ENCODE results near the gene CEBPZOS. TPM values are rescaled to one million over a fixed set of nuclear protein-coding genes. Genes with fewer than 3 reads are reported as not detected.

CEBPZOS gene
- total and polyA plus RNA-seq, 5 experiments from 2014 or later = 42.3 to 45.4 (median 43.8) TPM

DNA sequence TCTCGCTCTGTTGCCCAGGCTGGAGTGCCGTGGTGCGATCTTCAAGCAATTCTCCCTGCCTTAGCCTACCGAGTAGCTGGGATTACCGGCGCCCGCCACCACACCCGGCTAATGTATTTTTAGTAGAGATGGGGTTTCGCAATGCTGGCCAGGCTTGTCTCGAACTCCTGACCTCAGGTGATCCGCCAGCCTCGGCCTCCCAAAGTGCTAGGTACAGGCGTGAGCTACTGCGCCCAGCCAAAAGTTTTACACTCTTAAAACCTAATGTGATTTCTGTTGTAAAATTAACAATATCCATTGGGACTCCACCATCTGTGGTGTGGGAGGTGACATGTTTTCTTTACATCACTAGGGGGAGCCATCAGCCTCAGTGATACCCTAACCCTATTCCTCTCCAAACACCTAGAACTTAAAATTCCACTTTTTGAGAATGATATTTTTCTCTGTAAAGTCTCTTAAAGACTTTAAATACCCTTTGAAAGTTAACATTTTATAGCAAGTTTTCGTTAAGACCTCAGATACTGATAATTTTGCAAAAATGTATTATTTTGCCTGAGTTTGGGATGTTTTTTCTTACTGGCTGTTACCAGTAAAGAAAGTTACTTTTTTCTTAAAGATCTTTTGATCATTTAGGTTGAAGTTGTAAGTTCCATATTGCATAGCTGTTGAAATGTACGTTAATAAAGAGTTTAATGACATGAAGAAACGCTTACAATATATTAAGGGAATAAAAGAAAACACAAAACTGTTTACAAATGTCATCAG is 27.9 kb upstream of the CEBPZOS start:
- POLR2A ChIA-PET = interaction anchor here (2.0 kb wide), 1 partner anchor 12 kb away, joined by 7 read pairs; the partner anchor contains the start of gene EIF2AK2
- no peak overlapping the region for H3K4me3 Mint-ChIP-seq
- H3K36me3 Mint-ChIP-seq = peaks cover 0 to 6% (median 3%) of the 10 kb centered on the region in 3 donors
- H3K4me1 Mint-ChIP-seq = no peaks in the 10 kb centered on the region
- ATAC-seq (peak; percentile 78 to 82), DNase-seq (peak in 5 of 10 donors; percentile 10 to 44 (median 36))
- no peaks in the 10 kb centered on the region for H3K27me3 Mint-ChIP-seq
- peaks cover 3 to 22% (median 16%) of the 10 kb centered on the region in 9 donors for H3K9me3 Mint-ChIP-seq
- peak overlapping the region in 1 of 10 donors; percentile 58 for H3K27ac Mint-ChIP-seq

DNA sequence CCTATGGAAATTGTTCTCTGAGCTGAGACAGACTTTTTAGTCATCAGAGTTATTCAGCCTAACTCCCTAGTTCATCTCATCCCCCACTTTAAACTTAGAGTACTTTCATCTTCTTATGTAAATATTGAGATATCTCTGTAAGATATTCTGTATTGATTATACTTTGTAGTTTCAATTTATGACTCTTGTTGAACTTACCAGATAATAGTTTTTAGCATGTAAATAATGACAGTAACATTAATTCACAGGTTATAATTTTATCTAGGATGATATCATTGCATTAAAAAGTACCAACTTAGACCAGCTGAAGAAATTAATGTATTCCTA is 24.7 kb upstream of the CEBPZOS start:
- Mint-ChIP-seq H3K4me3 (no peak overlapping the region), H3K4me1 (no peaks in the 10 kb centered on the region), H3K9me3 (peaks cover 0 to 1% (median 0%) of the 10 kb centered on the region in 9 donors), H3K27ac (no peak overlapping the region), H3K36me3 (no peaks in the 10 kb centered on the region), H3K27me3 (peaks cover 0 to under 1% (median 0%) of the 10 kb centered on the region in 5 donors)
- POLR2A ChIA-PET = no interaction called here
- no peak for ATAC-seq
- no peak for DNase-seq

DNA sequence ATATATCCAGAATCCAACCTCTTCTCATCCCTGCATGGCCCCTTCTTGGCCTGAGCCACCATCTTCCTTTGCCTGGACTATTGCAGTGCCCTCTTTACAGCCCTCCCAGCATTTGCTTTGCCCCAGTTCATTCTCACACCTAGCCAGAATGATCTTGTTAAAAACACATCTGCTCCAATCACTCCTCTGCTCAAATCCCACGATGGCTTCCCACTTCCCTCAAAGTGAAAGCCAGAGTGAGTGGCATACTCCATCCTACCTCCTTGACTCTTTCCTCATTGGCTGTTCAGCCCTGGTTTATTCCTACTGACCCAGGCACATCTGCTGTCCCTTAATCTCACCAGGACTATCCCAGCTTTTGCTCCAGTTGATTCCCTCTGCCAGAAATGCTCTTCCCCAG is 22.6 kb upstream of the CEBPZOS start:
- DNase-seq (no peak), ATAC-seq (no peak)
- H3K4me1 Mint-ChIP-seq = no peaks in the 10 kb centered on the region
- H3K27ac Mint-ChIP-seq = no peak overlapping the region
- H3K4me3 Mint-ChIP-seq = no peak overlapping the region
- POLR2A ChIA-PET = no interaction called here
- H3K27me3 Mint-ChIP-seq = peaks cover 0 to 3% (median 0%) of the 10 kb centered on the region in 5 donors
- H3K9me3 Mint-ChIP-seq = no peaks in the 10 kb centered on the region
- no peaks in the 10 kb centered on the region for H3K36me3 Mint-ChIP-seq

DNA sequence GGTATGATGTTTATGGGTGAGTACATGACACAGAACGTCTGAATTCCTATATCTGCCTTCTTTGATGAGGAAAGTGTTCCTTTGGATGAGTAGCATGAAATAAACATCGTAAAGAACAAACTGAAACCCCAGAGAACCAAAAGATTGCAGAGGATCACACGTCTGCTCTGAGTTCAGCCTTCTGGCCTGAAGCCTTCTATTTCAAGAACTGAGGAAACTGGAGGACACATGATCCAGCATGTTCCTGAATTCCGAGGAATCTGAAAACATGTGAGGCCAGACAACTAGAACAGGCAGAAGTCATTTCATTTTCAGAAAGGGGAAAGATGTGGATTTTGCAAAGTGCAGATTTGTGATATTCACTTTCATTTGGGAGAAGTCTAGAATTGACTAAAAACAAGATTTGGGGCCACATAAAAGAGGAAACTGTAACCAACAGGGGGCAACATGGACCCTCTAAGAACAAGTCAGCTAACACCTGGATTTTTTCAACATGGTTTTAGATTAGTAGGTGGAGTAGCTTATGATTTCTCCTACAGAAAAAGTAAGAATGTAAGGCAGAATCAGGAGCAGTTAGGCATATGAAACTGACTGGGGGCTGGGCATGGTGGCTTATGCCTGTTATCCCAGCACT is 16.2 kb upstream of the CEBPZOS start:
- no peaks in the 10 kb centered on the region for H3K36me3 Mint-ChIP-seq
- H3K9me3 Mint-ChIP-seq = no peaks in the 10 kb centered on the region
- H3K27me3 Mint-ChIP-seq = peaks cover 0 to 6% (median 3%) of the 10 kb centered on the region in 5 donors
- no peak for DNase-seq
- POLR2A ChIA-PET = no interaction called here
- no peak overlapping the region for H3K27ac Mint-ChIP-seq
- H3K4me3 Mint-ChIP-seq = no peak overlapping the region
- no peak for ATAC-seq
- no peaks in the 10 kb centered on the region for H3K4me1 Mint-ChIP-seq

DNA sequence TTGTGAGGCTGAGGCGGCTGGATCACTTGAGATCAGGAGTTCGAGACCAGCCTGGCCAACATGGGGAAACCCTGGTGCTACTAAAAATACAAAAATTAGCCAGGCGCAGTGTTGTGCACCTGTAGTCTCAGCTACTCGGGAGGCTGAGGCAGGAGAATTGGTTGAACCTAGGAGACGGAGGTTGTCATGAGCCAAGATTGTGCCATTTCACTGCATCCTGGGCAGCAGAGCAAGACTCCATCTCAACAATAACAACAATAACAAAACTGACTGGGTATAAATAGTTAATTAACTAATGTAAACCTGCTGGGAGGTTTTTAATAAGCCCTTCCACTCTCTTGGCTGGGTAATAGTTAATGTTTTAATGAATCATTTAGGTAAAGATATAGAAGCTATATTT is 15.7 kb upstream of the CEBPZOS start:
- no peak overlapping the region for H3K4me3 Mint-ChIP-seq
- H3K4me1 Mint-ChIP-seq = no peaks in the 10 kb centered on the region
- no peaks in the 10 kb centered on the region for H3K9me3 Mint-ChIP-seq
- peaks cover 0 to 6% (median 3%) of the 10 kb centered on the region in 5 donors for H3K27me3 Mint-ChIP-seq
- H3K27ac Mint-ChIP-seq = no peak overlapping the region
- DNase-seq (no peak), ATAC-seq (no peak)
- H3K36me3 Mint-ChIP-seq = no peaks in the 10 kb centered on the region
- POLR2A ChIA-PET = interaction anchor here (0.6 kb wide), 1 partner anchor 42 kb away, joined by 5 read pairs; no protein-coding TSS in a partner anchor

DNA sequence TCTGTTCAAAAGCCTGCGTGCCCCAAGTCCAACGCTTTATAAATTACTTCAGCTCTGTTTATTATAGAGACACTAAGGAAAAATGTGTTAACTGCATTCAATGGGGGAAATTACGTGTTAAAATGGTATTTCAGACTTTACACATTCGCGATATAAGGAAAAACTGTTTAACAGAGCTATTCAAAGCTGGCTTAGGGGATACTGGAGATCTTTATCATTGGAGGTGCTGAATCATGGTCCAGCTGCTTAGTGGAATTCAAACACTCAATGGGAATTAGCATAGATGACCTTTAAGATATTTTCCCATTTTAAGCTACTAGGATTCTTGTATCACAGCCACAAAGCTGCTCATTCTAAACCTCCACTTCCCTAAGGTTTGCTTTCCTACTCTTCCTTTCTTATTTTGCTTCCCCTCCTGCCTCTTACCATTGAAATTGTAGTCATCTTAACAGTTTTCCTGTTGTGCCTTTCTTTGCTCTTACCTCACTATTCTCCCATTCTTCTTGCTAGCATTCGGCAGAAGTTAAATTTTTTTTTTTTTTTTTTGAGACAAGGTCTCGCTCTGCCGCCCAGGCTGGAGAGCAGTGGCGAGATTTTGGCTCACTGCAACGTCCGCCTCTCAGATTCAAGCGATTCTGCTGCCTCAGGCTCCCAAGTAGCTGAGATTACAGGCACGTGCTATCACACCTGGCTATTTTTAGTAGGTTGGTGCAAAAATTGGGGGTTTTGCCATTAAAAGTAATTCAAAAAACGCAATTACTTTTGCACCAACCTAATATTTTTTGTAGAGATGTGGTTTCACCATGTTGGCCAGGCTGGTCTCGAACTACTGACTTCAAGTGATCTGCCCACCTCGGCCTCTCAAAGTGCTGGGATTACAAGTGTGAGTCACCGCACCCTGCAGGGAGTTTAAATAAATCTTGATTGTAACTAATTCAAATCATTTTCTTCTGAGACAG is 14.3 kb upstream of the CEBPZOS start:
- Mint-ChIP-seq H3K36me3 (no peaks in the 10 kb centered on the region), H3K4me3 (no peak overlapping the region), H3K4me1 (no peaks in the 10 kb centered on the region), H3K27ac (no peak overlapping the region), H3K27me3 (peaks cover 0 to 11% (median 4%) of the 10 kb centered on the region in 5 donors), H3K9me3 (no peaks in the 10 kb centered on the region)
- no peak for DNase-seq
- POLR2A ChIA-PET = no interaction called here
- no peak for ATAC-seq

DNA sequence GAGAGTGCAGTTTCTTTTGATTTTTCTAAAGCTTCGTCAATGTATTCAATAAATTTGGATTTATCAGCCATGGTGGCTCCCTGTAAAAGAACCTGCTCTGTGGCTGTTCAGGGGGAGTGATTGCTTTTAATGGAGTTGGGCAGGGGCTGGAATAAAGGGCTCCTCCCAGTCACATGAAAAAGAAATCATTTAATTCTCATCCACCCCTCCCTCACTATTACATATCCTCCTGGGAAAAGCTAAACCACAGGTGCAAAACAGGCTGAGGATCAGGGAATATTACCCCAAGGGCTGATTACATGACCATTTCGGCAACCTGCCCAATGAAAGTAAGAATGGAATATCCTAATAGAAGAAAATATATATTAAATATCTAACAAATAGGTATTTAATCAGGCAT is 7.7 kb upstream of the CEBPZOS start, which contains the start of gene SULT6B1:
Gene SULT6B1 (minus strand): TSS at position 101 of the 400 bp plus-strand sequence. CDS start 30 bp downstream, at position 71.
- Mint-ChIP-seq H3K36me3 (no peaks in the 10 kb centered on the region), H3K4me1 (no peaks in the 10 kb centered on the region), H3K27ac (no peak within 1 kb of the TSS), H3K9me3 (no peaks in the 10 kb centered on the region), H3K27me3 (peaks cover 1 to 10% (median 4%) of the 10 kb centered on the region in 5 donors), H3K4me3 (no peak within 1 kb of the TSS)
- no peak for ATAC-seq
- no peak for DNase-seq
- POLR2A ChIA-PET = no interaction called here

DNA sequence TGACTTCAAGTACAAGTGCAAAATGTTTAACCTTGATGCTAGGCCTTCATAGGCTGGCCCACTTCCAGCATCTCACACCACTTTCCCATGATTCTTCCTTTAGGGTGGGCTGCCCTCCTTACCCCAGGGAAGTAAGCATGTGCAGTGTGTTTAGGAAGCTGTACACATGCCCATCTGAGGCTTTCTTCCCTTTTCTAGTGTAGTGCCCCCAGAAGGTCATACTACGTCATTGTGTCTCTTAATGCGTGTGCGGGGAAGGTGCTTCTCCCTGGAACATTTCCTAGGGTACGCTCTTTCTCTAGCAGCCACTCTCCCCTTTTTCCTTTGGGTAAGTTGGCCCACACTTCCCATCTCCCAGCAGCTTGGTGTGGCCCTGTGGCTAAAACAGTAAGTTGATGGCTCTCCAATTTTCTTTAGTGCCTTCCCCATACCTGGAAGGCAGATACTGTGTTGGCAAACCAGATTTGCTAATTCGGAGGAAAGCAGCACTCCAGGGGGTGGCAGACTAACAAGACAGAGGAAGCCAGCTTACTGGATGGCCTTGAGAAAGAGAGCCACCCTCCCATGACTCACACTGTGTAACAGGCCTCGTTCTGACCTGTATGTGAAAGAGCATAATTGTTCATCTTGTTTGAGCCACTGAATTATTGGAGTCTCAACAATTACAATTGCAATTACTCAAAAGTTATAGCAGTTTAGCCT is 6.7 kb upstream of the CEBPZOS start:
- ATAC-seq (no peak), DNase-seq (no peak)
- Mint-ChIP-seq H3K4me3 (no peak overlapping the region), H3K27me3 (peaks cover 0 to 10% (median 4%) of the 10 kb centered on the region in 5 donors), H3K4me1 (no peaks in the 10 kb centered on the region), H3K9me3 (no peaks in the 10 kb centered on the region), H3K36me3 (no peaks in the 10 kb centered on the region), H3K27ac (no peak overlapping the region)
- POLR2A ChIA-PET = no interaction called here

DNA sequence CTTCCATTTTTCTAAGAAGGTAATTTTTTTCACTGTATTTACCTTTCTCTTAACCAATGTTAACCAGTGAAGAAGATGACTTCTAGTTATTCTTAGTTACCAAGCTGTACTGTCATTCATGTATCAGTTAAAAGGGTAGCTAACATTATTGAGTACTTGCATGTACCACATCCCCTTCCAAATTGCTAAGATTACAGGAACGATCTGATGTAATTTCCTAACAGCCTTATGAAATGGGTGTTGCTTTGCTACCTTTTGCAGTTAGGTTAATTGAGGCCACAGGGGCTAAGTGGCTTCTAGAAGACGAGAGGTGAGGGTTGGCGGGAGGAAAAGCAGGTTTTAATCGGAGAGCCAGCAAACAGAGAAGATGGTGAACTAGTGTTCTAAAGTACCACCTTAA is 6.0 kb upstream of the CEBPZOS start:
- no peaks in the 10 kb centered on the region for H3K4me1 Mint-ChIP-seq
- ATAC-seq (no peak), DNase-seq (no peak)
- POLR2A ChIA-PET = no interaction called here
- no peaks in the 10 kb centered on the region for H3K9me3 Mint-ChIP-seq
- no peaks in the 10 kb centered on the region for H3K36me3 Mint-ChIP-seq
- H3K4me3 Mint-ChIP-seq = no peak overlapping the region
- peak overlapping the region in 1 of 10 donors; percentile 60 for H3K27ac Mint-ChIP-seq
- peaks cover 0 to 10% (median 4%) of the 10 kb centered on the region in 5 donors for H3K27me3 Mint-ChIP-seq

DNA sequence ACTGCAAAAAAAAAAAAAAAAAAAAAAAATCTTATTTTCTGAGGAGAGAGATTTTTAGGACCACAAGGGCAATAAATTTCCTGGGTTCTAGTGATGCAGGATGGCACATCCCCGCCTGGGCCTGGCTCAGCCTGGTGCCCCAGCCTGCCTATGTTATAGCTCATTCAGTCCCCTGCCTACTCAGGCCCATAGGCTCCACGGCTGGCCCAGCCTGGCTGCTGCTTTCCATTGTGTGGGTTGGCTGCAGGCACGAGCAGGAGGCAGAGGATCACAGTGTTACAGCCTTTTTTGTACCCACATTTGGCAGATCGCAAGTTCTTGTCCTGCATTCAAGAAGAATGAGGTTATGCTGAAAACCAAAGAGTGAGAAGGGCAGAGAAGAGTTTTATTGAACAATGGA is 5.0 kb upstream of the CEBPZOS start:
- POLR2A ChIA-PET = no interaction called here
- Mint-ChIP-seq H3K4me1 (peaks cover 1 to 3% (median 2%) of the 10 kb centered on the region in 4 donors), H3K27me3 (peaks cover 0 to 7% (median 4%) of the 10 kb centered on the region in 5 donors), H3K9me3 (peaks cover 0 to 1% (median 0%) of the 10 kb centered on the region in 9 donors), H3K36me3 (no peaks in the 10 kb centered on the region), H3K4me3 (no peak overlapping the region), H3K27ac (no peak overlapping the region)
- ATAC-seq = no peak
- DNase-seq = no peak

DNA sequence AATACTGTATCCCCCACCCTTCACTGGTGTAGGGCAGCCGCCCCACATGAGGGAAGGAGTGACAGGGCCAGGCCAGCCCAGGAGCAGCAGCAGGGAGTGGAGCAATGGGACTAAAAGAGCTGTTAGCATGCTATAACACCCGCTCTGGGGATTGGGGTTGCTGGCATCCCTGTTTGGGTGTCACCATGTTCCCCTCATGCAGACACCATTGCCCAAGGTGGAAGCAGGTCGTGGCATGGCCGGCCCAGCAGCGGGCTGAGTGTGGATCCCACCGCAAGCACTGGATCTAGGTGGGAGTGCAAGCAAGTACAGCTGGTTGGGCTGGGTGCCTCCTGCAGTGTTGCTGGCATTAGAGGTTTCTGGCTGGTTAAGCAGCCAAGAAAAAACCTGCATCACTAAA is 4.5 kb upstream of the CEBPZOS start:
- ATAC-seq = no peak
- no peak for DNase-seq
- Mint-ChIP-seq H3K27ac (no peak overlapping the region), H3K27me3 (peaks cover 0 to 7% (median 0%) of the 10 kb centered on the region in 5 donors), H3K36me3 (no peaks in the 10 kb centered on the region), H3K9me3 (peaks cover 0 to 3% (median 0%) of the 10 kb centered on the region in 9 donors), H3K4me3 (no peak overlapping the region), H3K4me1 (peaks cover 4 to 7% (median 5%) of the 10 kb centered on the region in 4 donors)
- POLR2A ChIA-PET = interaction anchor here (0.6 kb wide), 1 partner anchor 1705 kb away, joined by 3 read pairs; no protein-coding TSS in a partner anchor

DNA sequence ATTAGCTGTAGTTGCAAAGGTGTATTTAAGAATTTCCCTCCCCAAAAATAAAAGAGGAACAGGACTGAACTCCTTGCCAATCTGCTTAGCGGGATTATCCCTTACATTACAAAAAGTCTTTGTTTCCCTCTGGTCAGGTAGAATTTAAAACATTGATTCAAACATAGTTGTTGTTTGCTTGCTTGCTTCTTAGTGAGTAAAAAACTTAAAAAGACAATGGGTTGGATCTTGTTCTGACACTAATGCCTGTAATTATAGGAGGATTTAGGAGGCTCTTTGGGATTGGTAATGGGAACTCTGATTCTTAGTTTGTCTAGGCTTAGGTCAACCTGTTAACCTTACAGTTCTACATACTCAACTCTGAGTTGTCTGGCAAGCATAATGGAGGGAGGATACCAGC is 3.7 kb upstream of the CEBPZOS start:
- H3K9me3 Mint-ChIP-seq = peaks cover 0 to 3% (median 0%) of the 10 kb centered on the region in 9 donors
- DNase-seq (no peak), ATAC-seq (no peak)
- POLR2A ChIA-PET = interaction anchor here (0.6 to 0.7 kb wide), 2 partner anchors 44 to 1705 kb away, joined by 3 read pairs; no protein-coding TSS in a partner anchor
- H3K4me1 Mint-ChIP-seq = peaks cover 9 to 13% (median 11%) of the 10 kb centered on the region in 4 donors
- H3K4me3 Mint-ChIP-seq = no peak overlapping the region
- no peaks in the 10 kb centered on the region for H3K36me3 Mint-ChIP-seq
- H3K27ac Mint-ChIP-seq = peak overlapping the region in 2 of 10 donors; percentile 1 to 61
- H3K27me3 Mint-ChIP-seq = peaks cover 0 to 4% (median 0%) of the 10 kb centered on the region in 5 donors
